ENCODE data around the gene OLR1.

OLR1 gene

GRCh38 chr12:10213168-10214135, 41.5 kb upstream of the OLR1 start:
- ChIA-PET POLR2A (interaction anchor here (1.5 to 2.8 kb wide), 5 partner anchors 10 to 400 kb away, joined by 4 to 15 read pairs (median 7); partner anchors contain the start of gene MAGOHB), CTCF (interaction anchor here (1.7 kb wide), 1 partner anchor 470 kb away, joined by 4 read pairs; no protein-coding TSS in a partner anchor)
- TF ChIP-seq FOXK2 (IDR thresholded peaks at IDR 0.05) (no peak), SP1 (IDR thresholded peaks at IDR 0.05) (no peak), L3MBTL2 (conservative IDR thresholded peaks at IDR 0.05) (0 out of 2 replicates have a peak, but pooled peaks have one; percentile 21)
- peak; percentile 53 for DNase-seq (ENCODE audit: extremely low spot score)

- ChIA-PET CTCF (no interaction called here), POLR2A (interaction anchor here (1.0 to 2.8 kb wide), 5 partner anchors 13 to 401 kb away, joined by 4 to 15 read pairs (median 5); partner anchors contain the start of gene MAGOHB)
- peak; percentile 77 for DNase-seq (ENCODE audit: extremely low spot score)
- TF ChIP-seq BHLHE40 (IDR thresholded peaks at IDR 0.05; ENCODE audit: borderline replicate concordance), result no peak
- TF ChIP-seq LEF1 (IDR thresholded peaks at IDR 0.05; ENCODE audit: borderline replicate concordance), result no peak
- TF ChIP-seq SP1 (IDR thresholded peaks at IDR 0.05), result no peak
- TF ChIP-seq L3MBTL2 (conservative IDR thresholded peaks at IDR 0.05), result peak; percentile 38; the same call in 1 of the 2 replicates
- no peak for TF ChIP-seq FOXM1 (IDR thresholded peaks at IDR 0.05; ENCODE audit: borderline replicate concordance)
Measured at GRCh38 chr12:10212739-10213131, 40.8 kb upstream of the OLR1 start, which contains the start of gene GABARAPL1. TSS of gene GABARAPL1 (plus strand) at chr12:10212877. CDS start at chr12:10213130, 253 bp downstream.

GRCh38 chr12:10211940-10212738, 40.2 kb upstream of the OLR1 start:
- CTCF ChIA-PET, result no interaction called here
- POLR2A ChIA-PET, result interaction anchor here (1.0 to 2.8 kb wide), 4 partner anchors 14 to 401 kb away, joined by 4 to 15 read pairs (median 8); partner anchors contain the start of gene MAGOHB
- TF ChIP-seq FOXA1 (IDR thresholded peaks at IDR 0.05) (no peak), PKNOX1 (IDR thresholded peaks at IDR 0.05) (0 out of 2 replicates have a peak, but pooled peaks have one; percentile 30), L3MBTL2 (conservative IDR thresholded peaks at IDR 0.05) (peak; percentile 20; the same call in 1 of the 2 replicates), ARNT (IDR thresholded peaks at IDR 0.05) (peak; percentile 39; the same call in 1 of the 2 replicates), NFRKB (IDR thresholded peaks at IDR 0.05) (no peak)
- peak; percentile 92 for DNase-seq (ENCODE audit: extremely low spot score)

- TF ChIP-seq CTBP1 (IDR thresholded peaks at IDR 0.05; ENCODE audit: borderline replicate concordance) (no peak), SP1 (IDR thresholded peaks at IDR 0.05) (no peak), TARDBP (IDR thresholded peaks at IDR 0.05) (no peak), FOXM1 (IDR thresholded peaks at IDR 0.05; ENCODE audit: borderline replicate concordance) (no peak), NFRKB (IDR thresholded peaks at IDR 0.05) (no peak), ELF4 (IDR thresholded peaks at IDR 0.05) (no peak), BHLHE40 (IDR thresholded peaks at IDR 0.05; ENCODE audit: borderline replicate concordance) (no peak)
- ChIA-PET CTCF (no interaction called here), POLR2A (no interaction called here)
- no peak for DNase-seq (ENCODE audit: extremely low spot score)
Measured at GRCh38 chr12:10211101-10211939, 39.4 kb upstream of the OLR1 start.

GRCh38 chr12:10210225-10210624, 38.3 kb upstream of the OLR1 start:
- TF ChIP-seq NFRKB (IDR thresholded peaks at IDR 0.05), result no peak
- TF ChIP-seq BHLHE40 (IDR thresholded peaks at IDR 0.05; ENCODE audit: borderline replicate concordance), result no peak
- TF ChIP-seq ZNF384 (IDR thresholded peaks at IDR 0.05), result no peak
- TF ChIP-seq CTBP1 (IDR thresholded peaks at IDR 0.05; ENCODE audit: borderline replicate concordance), result no peak
- no peak for TF ChIP-seq LEF1 (IDR thresholded peaks at IDR 0.05; ENCODE audit: borderline replicate concordance)
- no peak for TF ChIP-seq SP1 (IDR thresholded peaks at IDR 0.05)
- no peak for TF ChIP-seq ELF4 (IDR thresholded peaks at IDR 0.05)
- TF ChIP-seq HDGF (IDR thresholded peaks at IDR 0.05; ENCODE audit: borderline replicate concordance), result no peak
- TF ChIP-seq SUZ12 (IDR thresholded peaks at IDR 0.05), result no peak
- TF ChIP-seq PKNOX1 (IDR thresholded peaks at IDR 0.05), result no peak
- TF ChIP-seq FOXM1 (IDR thresholded peaks at IDR 0.05; ENCODE audit: borderline replicate concordance), result no peak
- TF ChIP-seq ARNT (IDR thresholded peaks at IDR 0.05), result no peak
- TF ChIP-seq TARDBP (IDR thresholded peaks at IDR 0.05), result no peak
- no peak for TF ChIP-seq L3MBTL2 (conservative IDR thresholded peaks at IDR 0.05)
- no peak for TF ChIP-seq FOXA1 (IDR thresholded peaks at IDR 0.05)
- no peak for TF ChIP-seq FOXK2 (IDR thresholded peaks at IDR 0.05)
- CTCF ChIA-PET, result interaction anchor here (0.6 kb wide), 1 partner anchor 475 kb away, joined by 3 read pairs; no protein-coding TSS in a partner anchor
- POLR2A ChIA-PET, result no interaction called here
- no peak for DNase-seq (ENCODE audit: extremely low spot score)

- ChIA-PET CTCF (no interaction called here), POLR2A (no interaction called here)
- no peak for TF ChIP-seq FOXM1 (IDR thresholded peaks at IDR 0.05; ENCODE audit: borderline replicate concordance)
- no peak for TF ChIP-seq HDGF (IDR thresholded peaks at IDR 0.05; ENCODE audit: borderline replicate concordance)
- TF ChIP-seq TARDBP (IDR thresholded peaks at IDR 0.05), result no peak
- TF ChIP-seq ZNF384 (IDR thresholded peaks at IDR 0.05), result no peak
- TF ChIP-seq ELF4 (IDR thresholded peaks at IDR 0.05), result no peak
- DNase-seq (ENCODE audit: extremely low spot score), result no peak
Measured at GRCh38 chr12:10207136-10207535, 35.2 kb upstream of the OLR1 start.

All from HEK293T (cell line).